T follicular helper cell (primary cell): ENCODE data around the gene COX5B.
"Not testable (repeated sequence)": the region's sequence is repeated elsewhere in the genome, so short reads cannot be mapped to it uniquely, and the experiment has no call there.

Source experiments
- DNase-seq: peaks from one replicate; pipeline ENCODE4 v3.0.0-alpha.2; 2020; ENCODE audit warnings: low read depth

COX5B gene

GRCh38 chr2:97654309-97654708, 8.4 kb downstream of the COX5B start:
- DNase-seq = no peak

GRCh38 chr2:97654791-97655190, 8.9 kb downstream of the COX5B start:
- no peak for DNase-seq

GRCh38 chr2:97656129-97656755, 10.4 kb downstream of the COX5B start:
- no peak for DNase-seq

GRCh38 chr2:97656905-97657587, 11.2 kb downstream of the COX5B start:
- no peak for DNase-seq

- DNase-seq = no peak
Observed at GRCh38 chr2:97657986-97658690, 12.3 kb downstream of the COX5B start.

- DNase-seq = no peak
Observed at GRCh38 chr2:97658691-97659157, 12.9 kb downstream of the COX5B start.

GRCh38 chr2:97659256-97660043, 13.6 kb downstream of the COX5B start:
- no peak for DNase-seq

- DNase-seq = no peak
Observed at GRCh38 chr2:97660044-97660774, 14.3 kb downstream of the COX5B start.

- no peak for DNase-seq
Observed at GRCh38 chr2:97660775-97661389, 15.0 kb downstream of the COX5B start.

- no peak for DNase-seq
Observed at GRCh38 chr2:97661927-97662326, 16.1 kb downstream of the COX5B start.

GRCh38 chr2:97662386-97662894, 16.6 kb downstream of the COX5B start:
- DNase-seq = no peak

- DNase-seq = peak; percentile 44
Observed at GRCh38 chr2:97662895-97663625, 17.2 kb downstream of the COX5B start.

- DNase-seq = no peak
Observed at GRCh38 chr2:97663626-97663961, 17.7 kb downstream of the COX5B start.

GRCh38 chr2:97663962-97664635, 18.2 kb downstream of the COX5B start, which contains the start of gene ACTR1B:
Gene ACTR1B, minus strand, starts transcription at chr2:97664044. Its CDS starts 154 bp downstream, at chr2:97663890.
- DNase-seq = peak; percentile 97

- DNase-seq = no peak
Observed at GRCh38 chr2:97664636-97664970, 18.7 kb downstream of the COX5B start.

GRCh38 chr2:97669448-97669847, 23.6 kb downstream of the COX5B start, which contains the start of gene C2orf92:
Gene C2orf92, plus strand, starts transcription at chr2:97669713. Its CDS starts 76 bp downstream, at chr2:97669789.
- DNase-seq = no peak

GRCh38 chr2:97670471-97670870, 24.6 kb downstream of the COX5B start:
- no peak for DNase-seq

- DNase-seq = no peak
Observed at GRCh38 chr2:97671526-97671925, 25.7 kb downstream of the COX5B start.

- DNase-seq = not testable (repeated sequence)
Observed at GRCh38 chr2:97672606-97673140, 26.8 kb downstream of the COX5B start.
